IMR-90 (cell line): ENCODE measurements around the gene SHROOM1. TPM values are rescaled to one million over a fixed set of nuclear protein-coding genes. Genes with fewer than 3 reads are reported as not detected.

Experiments used
- ATAC-seq: fragments of 200-7000 bp; cut with Tn5 transposase; 2 replicates; pipeline ENCODE4 v1.9.1; 2020; ENCODE audit warnings: low read depth, mild to moderate bottlenecking, moderate library complexity
- BruUV-seq: library from RNA; stranded (reverse); fragments of 400-500 nt; replicated peaks from 2 replicates; lab custom pipeline; 2021; lab: Mats Ljungman, UMichigan
- CTCF ChIA-PET: fragments of 300-600 bp; formaldehyde crosslinking; extraction: SDS; loops from one replicate; lab custom pipeline; 2021; ENCODE audit warnings: antibody characterized with exemption; lab: Yijun Ruan, JAX
- POLR2A ChIA-PET: fragments of 300-600 bp; sonication (Branson Sonifier 250); formaldehyde crosslinking; loops from one replicate; lab custom pipeline; 2022; ENCODE audit warnings: antibody characterized with exemption; ENCODE audit not compliant: unreplicated experiment; lab: Charles Lee
- DNase-seq: peaks from one replicate; pipeline ENCODE4 v3.0.0; 2013
- H2AFZ ChIP-seq: replicated peaks from 2 replicates; pipeline ENCODE3; 2013; ENCODE audit warnings: low read length, mild to moderate bottlenecking; ENCODE audit not compliant: poor library complexity
- H2AK5ac ChIP-seq: 2 replicates; pipeline ENCODE4 v1.6.1; 2013; ENCODE audit warnings: low read depth, low read length, inconsistent platforms
- H2AK9ac ChIP-seq: replicated peaks from 2 replicates; pipeline ENCODE3; 2013; ENCODE audit warnings: mild to moderate bottlenecking, low read depth, low read length, moderate library complexity; ENCODE audit not compliant: poor library complexity
- H2BK120ac ChIP-seq: 2 replicates; pipeline ENCODE4 v1.6.1; 2013; ENCODE audit warnings: low read depth, low read length, inconsistent platforms
- H2BK15ac ChIP-seq: 3 replicates; pipeline ENCODE4 v1.6.1; 2013; ENCODE audit warnings: low read depth, low read length, inconsistent platforms
- H2BK20ac ChIP-seq: 2 replicates; pipeline ENCODE4 v1.6.1; 2013; ENCODE audit warnings: low read depth, mild to moderate bottlenecking, inconsistent platforms, low read length, moderate library complexity
- H2BK5ac ChIP-seq: 2 replicates; pipeline ENCODE4 v1.6.1; 2013; ENCODE audit warnings: mild to moderate bottlenecking, low read depth, low read length, inconsistent platforms; ENCODE audit not compliant: poor library complexity, severe bottlenecking
- H3K14ac ChIP-seq: replicated peaks from 2 replicates; pipeline ENCODE4 v1.6.1; 2013; ENCODE audit warnings: low read depth, low read length, inconsistent platforms
- H3K18ac ChIP-seq: 2 replicates; pipeline ENCODE4 v1.6.1; 2013; ENCODE audit warnings: low read depth, low read length, control low read depth
- H3K23ac ChIP-seq: 2 replicates; pipeline ENCODE4 v1.6.1; 2013; ENCODE audit warnings: low read depth, low read length, inconsistent platforms
- H3K27ac ChIP-seq: 2 replicates; pipeline ENCODE4 v1.5.1; 2013; ENCODE audit warnings: mild to moderate bottlenecking, control low read depth, low read length; ENCODE audit not compliant: insufficient read depth
- H3K27me3 ChIP-seq: 2 replicates; pipeline ENCODE4 v1.6.1; 2013; ENCODE audit warnings: low read length; ENCODE audit not compliant: control insufficient read depth, insufficient read depth
- H3K36me3 ChIP-seq: 2 replicates; pipeline ENCODE4 v1.6.1; 2013; ENCODE audit warnings: low read length, mixed read lengths; ENCODE audit not compliant: control insufficient read depth, insufficient read depth
- H3K4ac ChIP-seq: 2 replicates; pipeline ENCODE4 v1.6.1; 2013; ENCODE audit warnings: low read depth, low read length, inconsistent platforms
- H3K4me1 ChIP-seq: 2 replicates; pipeline ENCODE4 v1.6.1; 2013; ENCODE audit warnings: low read length, mixed read lengths; ENCODE audit not compliant: control insufficient read depth, insufficient read depth
- H3K4me2 ChIP-seq: 2 replicates; pipeline ENCODE4 v1.6.1; 2013; ENCODE audit warnings: low read depth, mild to moderate bottlenecking, control low read depth, low read length, moderate library complexity
- H3K4me3 ChIP-seq: 2 replicates; pipeline ENCODE4 v1.5.1; 2013; ENCODE audit warnings: low read depth, mild to moderate bottlenecking, control low read depth, low read length, moderate library complexity; ENCODE audit not compliant: insufficient read depth
- H3K56ac ChIP-seq: 2 replicates; pipeline ENCODE4 v1.6.1; 2013; ENCODE audit warnings: low read length, inconsistent platforms; ENCODE audit not compliant: insufficient read depth; ENCODE audit errors: extremely low read depth
- H3K79me1 ChIP-seq, 2 experiments: 2 replicates each; pipeline ENCODE4 v1.6.1; 2013; ENCODE audit warnings: low read length in 2 of 2, inconsistent platforms in 1 of 2, low read depth in 1 of 2
- H3K9ac ChIP-seq: 2 replicates; pipeline ENCODE4 v1.6.1; 2013; ENCODE audit warnings: low read depth, low read length, control low read depth
- H3K9me1 ChIP-seq: 2 replicates; pipeline ENCODE4 v1.6.1; 2013; ENCODE audit warnings: low read length, inconsistent platforms; ENCODE audit not compliant: insufficient read depth
- H3K9me3 ChIP-seq: 2 replicates; pipeline ENCODE4 v1.6.1; 2013; ENCODE audit warnings: low read length; ENCODE audit not compliant: control insufficient read depth, insufficient read depth
- H4K20me1 ChIP-seq: 2 replicates; pipeline ENCODE4 v1.6.1; 2013; ENCODE audit warnings: low read length, inconsistent platforms; ENCODE audit not compliant: insufficient read depth
- H4K5ac ChIP-seq: 2 replicates; pipeline ENCODE4 v1.6.1; 2013; ENCODE audit warnings: mild to moderate bottlenecking, low read depth, low read length, control low read depth
- H4K8ac ChIP-seq, 2 experiments: 2 replicates each; pipeline ENCODE4 v1.6.1; 2013; ENCODE audit warnings: low read depth in 2 of 2, low read length in 2 of 2, control low read depth in 1 of 2, inconsistent platforms in 1 of 2
- H4K91ac ChIP-seq: 2 replicates; pipeline ENCODE4 v1.6.1; 2013; ENCODE audit warnings: low read depth, low read length, inconsistent platforms; ENCODE audit not compliant: insufficient read depth
- CEBPB ChIP-seq: IDR thresholded peaks from 2 replicates; pipeline ENCODE4 v1.6.1; 2012; ENCODE audit warnings: low read depth, low read length, improper control_type of control experiment
- NFE2L2 ChIP-seq: fragments of 150-350 bp; IDR thresholded peaks from 2 replicates; pipeline ENCODE4 v1.6.1; 2016; ENCODE audit warnings: low read depth, mild to moderate bottlenecking, low read length
- RAD21 ChIP-seq: IDR thresholded peaks from 2 replicates; pipeline ENCODE4 v1.6.1; 2012; ENCODE audit warnings: low read length, improper control_type of control experiment
- USF2 ChIP-seq: fragments of 150-350 bp; IDR thresholded peaks from 2 replicates; pipeline ENCODE4 v1.6.1; 2017; ENCODE audit warnings: mild to moderate bottlenecking, antibody characterized with exemption, low read length, low read depth
- WGBS, 2 experiments: methylation state at CpG; one replicate each; pipeline versions ENCODE4 v1.1.5 to v1.1.7; 2013; ENCODE audit warnings: missing lambda C conversion rate in 2 of 2; ENCODE audit not compliant: insufficient read length in 1 of 2; ENCODE audit errors: extremely low coverage in 2 of 2; 5-methylcytosine and 5-hydroxymethylcytosine counted together
- dilution Hi-C: fragments of 300-500 bp; cut with HindIII; formaldehyde crosslinking; loops from one replicate; pipeline ENCODE4 v1.14.3; 2018; ENCODE audit warnings: low sequenced_read_pairs; ENCODE audit not compliant: unreplicated experiment
- in situ Hi-C: fragments of 300-500 bp; cut with MboI; formaldehyde crosslinking; loops from 3 replicates; pipeline ENCODE4 v1.14.3; 2019; ENCODE audit warnings: low sequenced_read_pairs, inconsistent platforms, mixed read lengths
- intact Hi-C: fragments of 100-400 bp; cut with micrococcal nuclease; formaldehyde crosslinking; loops from 2 replicates; pipeline ENCODE4 v1.10.0; 2022
- polyA plus RNA-seq, 3 experiments: library from polyadenylated mRNA; depleted of rRNA; stranded (reverse); fragments of >200 nt; gene quantifications; 2 replicates each; pipeline ENCODE4 v1.2.3, GENCODE V29; 2012; ENCODE audit warnings: low replicate concordance in 1 of 3
- total RNA-seq: library from RNA; depleted of rRNA; stranded (reverse); fragments of >200 nt; gene quantifications from 2 replicates; pipeline ENCODE4 v1.2.3, GENCODE V29; 2012

SHROOM1 gene
- total and polyA plus RNA-seq, 2 of the 4 experiments (the other 2 are of a cell fraction) = 1.4 to 6.3 TPM

DNA sequence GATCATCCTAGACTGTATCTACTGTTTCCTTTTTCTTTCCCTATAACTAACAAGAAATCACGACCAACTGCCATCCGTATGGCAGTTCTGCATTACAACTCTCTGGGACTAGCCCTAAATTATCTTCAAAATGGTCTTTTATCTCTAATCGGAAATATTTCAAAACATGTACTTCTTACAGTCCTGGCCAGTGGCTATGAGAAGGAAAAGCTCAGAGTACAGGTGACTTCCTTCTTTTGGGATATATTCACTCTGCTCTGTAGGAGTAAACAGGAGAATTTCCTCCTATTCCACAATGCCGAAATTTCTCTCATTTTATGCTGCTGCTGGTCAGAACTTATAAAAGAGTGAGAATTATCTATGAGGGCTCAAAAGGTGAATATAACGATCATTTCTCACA, 51.6 kb downstream of the SHROOM1 start:
- no peak for TF ChIP-seq NFE2L2
- no peak for TF ChIP-seq USF2
- TF ChIP-seq CEBPB = no peak
- TF ChIP-seq RAD21 = no peak
- Histone ChIP-seq H2AK5ac (no peak overlapping the region), H2BK15ac (no peak overlapping the region), H4K5ac (no peak overlapping the region), H4K91ac (no peak overlapping the region), H3K4me1 (peaks cover 18% of the 10 kb centered on the region), H3K4me2 (no peak overlapping the region), H2AFZ (no peak overlapping the region), H3K23ac (no peak overlapping the region), H4K20me1 (peaks cover 14% of the 10 kb centered on the region; the same call in 1 of the 2 replicates), H3K27ac (no peak overlapping the region), H2BK20ac (no peak overlapping the region), H2AK9ac (no peak overlapping the region), H4K8ac (no peak overlapping the region), H3K9me3 (no peaks in the 10 kb centered on the region), H3K18ac (no peak overlapping the region), H3K9me1 (peaks cover 20% of the 10 kb centered on the region), H3K4ac (no peak overlapping the region), H3K56ac (no peak overlapping the region), H3K36me3 (no peaks in the 10 kb centered on the region), H2BK120ac (no peak overlapping the region), H3K79me1 (peaks cover 16 to 37% of the 10 kb centered on the region in 2 experiments), H3K9ac (no peak overlapping the region), H2BK5ac (no peak overlapping the region), H3K14ac (no peak overlapping the region), H3K27me3 (no peaks in the 10 kb centered on the region), H3K4me3 (no peak overlapping the region)
- in situ Hi-C loops = no loop called here
- no peak for ATAC-seq
- ChIA-PET CTCF (interaction anchor here (1.5 kb wide), 1 partner anchor 42 kb away, joined by 3 read pairs; no protein-coding TSS in a partner anchor), POLR2A (no interaction called here)
- dilution Hi-C loops = no loop called here
- WGBS, 2 experiments = 94% methylated on average over 2 of the region's 5 CpGs; no CpG with 5 or more reads in 1 of the 2 experiments
- no peak for DNase-seq
- BruUV-seq = no TSS peak
- intact Hi-C loops = no loop called here
